ENCODE results near the gene RAB7B. TPM values are rescaled to one million over a fixed set of nuclear protein-coding genes. Genes with fewer than 3 reads are reported as not detected.
A peak's percentile ranks its signal among the peaks of the same experiment; 100 is the strongest.

Gene RAB7B
- total and polyA plus RNA-seq, 9 of the 15 experiments (the other 6 are each of a cell fraction or from before 2014, with no cell fraction given) = 0.03 to 0.29 (median 0.07) TPM; not detected in 4

DNA sequence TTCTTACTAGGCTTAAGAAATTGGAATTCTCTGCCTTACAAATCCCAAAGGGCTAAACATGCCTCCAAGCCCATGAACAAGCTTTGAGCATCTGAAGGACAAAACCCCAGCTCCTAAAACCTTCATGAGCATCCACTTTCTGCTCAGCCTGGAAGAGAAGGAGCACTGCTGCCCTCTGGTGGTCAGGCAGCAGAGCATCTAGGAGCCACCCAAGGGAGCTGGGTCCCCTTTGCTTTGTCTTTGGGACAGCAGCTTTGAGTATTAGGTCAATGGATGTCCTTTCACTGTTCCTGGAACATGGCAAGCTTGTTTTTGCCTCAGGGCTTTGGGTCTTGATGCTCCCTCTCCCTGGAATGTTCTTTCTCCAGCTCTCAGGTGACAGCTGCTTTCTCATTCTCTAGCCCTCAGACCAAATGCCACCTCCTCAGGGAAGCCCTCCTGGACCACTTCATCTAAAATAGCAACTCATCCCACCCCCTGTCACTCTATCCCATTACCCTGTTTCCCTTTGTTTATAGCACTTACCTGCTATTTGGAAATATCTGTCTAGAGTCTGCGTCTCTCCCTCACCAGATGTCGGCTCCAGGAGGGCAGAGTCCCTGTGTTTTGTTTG is 25.7 kb downstream of the RAB7B start (continued):
- TF ChIP-seq ZNF140 (CRISPR knock-in tag; IDR thresholded peaks at IDR 0.05) (no peak), ATF7 (IDR thresholded peaks at IDR 0.05) (0 out of 2 replicates have a peak, but pooled peaks have one; percentile 13), MAX (CRISPR knock-in tag; IDR thresholded peaks at IDR 0.05) (no peak), ZNF324 (CRISPR knock-in tag; IDR thresholded peaks at IDR 0.05) (no peak), CAMTA2 (CRISPR knock-in tag; conservative IDR thresholded peaks at IDR 0.05) (no peak), SMC3 (conservative IDR thresholded peaks at IDR 0.05; ENCODE audit: insufficient read depth, low read depth, low read length) (peak; percentile 99), STAG1 (CRISPR knock-in tag; IDR thresholded peaks at IDR 0.05; ENCODE audit: borderline replicate concordance) (peak; percentile 91), RBM25 (IDR thresholded peaks at IDR 0.05; ENCODE audit: low read depth, low read length, severe bottlenecking) (peak; percentile 93), TAF15 (IDR thresholded peaks at IDR 0.05; ENCODE audit: low read depth, low read length) (no peak), MNT (conservative IDR thresholded peaks at IDR 0.05) (no peak), ESRRB (CRISPR knock-in tag; IDR thresholded peaks at IDR 0.05; ENCODE audit: borderline replicate concordance) (no peak), NR4A1 (CRISPR knock-in tag; IDR thresholded peaks at IDR 0.05) (no peak), NR4A1 (tag; IDR thresholded peaks at IDR 0.05) (no peak), TRIM28 (IDR thresholded peaks at IDR 0.05) (no peak), FUS (optimal IDR thresholded peaks at IDR 0.05; ENCODE audit: low read depth, low read length) (no peak), ZFPM2 (CRISPR knock-in tag; IDR thresholded peaks at IDR 0.05) (no peak), ZNF318 (IDR thresholded peaks at IDR 0.05; ENCODE audit: borderline replicate concordance in 1 of 2, low read depth in 1 of 2) (no peak), KLF16 (IDR thresholded peaks at IDR 0.05) (peak; percentile 57; the same call in 1 of the 2 replicates), CBX2 (IDR thresholded peaks at IDR 0.05; ENCODE audit: insufficient read depth, low read length, poor library complexity, severe bottlenecking) (no peak), ERF (CRISPR knock-in tag; IDR thresholded peaks at IDR 0.05) (0 out of 2 replicates have a peak, but pooled peaks have one; percentile 21)
